ENCODE data around the gene CAPRIN2.

CAPRIN2 gene

GRCh38 chr12:30782316-30783173 is 27.8 kb upstream of the CAPRIN2 start:
- TF ChIP-seq, protein P1, sequence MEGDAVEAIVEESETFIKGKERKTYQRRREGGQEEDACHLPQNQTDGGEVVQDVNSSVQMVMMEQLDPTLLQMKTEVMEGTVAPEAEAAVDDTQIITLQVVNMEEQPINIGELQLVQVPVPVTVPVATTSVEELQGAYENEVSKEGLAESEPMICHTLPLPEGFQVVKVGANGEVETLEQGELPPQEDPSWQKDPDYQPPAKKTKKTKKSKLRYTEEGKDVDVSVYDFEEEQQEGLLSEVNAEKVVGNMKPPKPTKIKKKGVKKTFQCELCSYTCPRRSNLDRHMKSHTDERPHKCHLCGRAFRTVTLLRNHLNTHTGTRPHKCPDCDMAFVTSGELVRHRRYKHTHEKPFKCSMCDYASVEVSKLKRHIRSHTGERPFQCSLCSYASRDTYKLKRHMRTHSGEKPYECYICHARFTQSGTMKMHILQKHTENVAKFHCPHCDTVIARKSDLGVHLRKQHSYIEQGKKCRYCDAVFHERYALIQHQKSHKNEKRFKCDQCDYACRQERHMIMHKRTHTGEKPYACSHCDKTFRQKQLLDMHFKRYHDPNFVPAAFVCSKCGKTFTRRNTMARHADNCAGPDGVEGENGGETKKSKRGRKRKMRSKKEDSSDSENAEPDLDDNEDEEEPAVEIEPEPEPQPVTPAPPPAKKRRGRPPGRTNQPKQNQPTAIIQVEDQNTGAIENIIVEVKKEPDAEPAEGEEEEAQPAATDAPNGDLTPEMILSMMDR (IDR thresholded peaks at IDR 0.05; ENCODE audit: insufficient read depth, low read depth, low read length, missing control alignments): no peak
- DNase-seq (ENCODE audit: low read depth): no peak

GRCh38 chr12:30779578-30779977 is 24.8 kb upstream of the CAPRIN2 start:
- TF ChIP-seq, protein P1 (IDR thresholded peaks at IDR 0.05; ENCODE audit: insufficient read depth, low read depth, low read length, missing control alignments): no peak
- no peak for DNase-seq (ENCODE audit: low read depth)
- H3K4me3 ChIP-seq (ENCODE audit: low read length): no peak overlapping the region

More at GRCh38 chr12:30782316-30783173, 27.8 kb upstream of the CAPRIN2 start:
- no peak overlapping the region for H3K4me3 ChIP-seq (ENCODE audit: low read length)

DNA sequence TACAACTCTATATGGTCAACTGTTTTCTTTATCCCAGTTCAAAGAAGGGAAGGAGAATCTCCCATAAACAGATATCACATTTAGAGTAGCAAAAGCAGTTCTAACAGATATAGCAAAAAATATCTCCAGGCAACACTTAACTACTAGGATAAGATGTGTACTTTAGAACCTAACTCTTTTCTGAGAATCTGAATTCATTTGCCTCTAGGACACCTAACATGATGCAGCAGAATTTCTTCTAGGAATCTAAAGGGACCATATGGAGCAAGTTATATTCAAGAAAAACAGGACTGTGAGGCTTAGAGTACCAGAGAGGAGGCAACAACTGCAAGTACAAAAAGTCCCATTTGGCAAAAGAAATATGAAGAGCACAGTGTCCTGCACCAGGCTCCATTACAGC is 24.4 kb upstream of the CAPRIN2 start:
- DNase-seq (ENCODE audit: low read depth): no peak
- TF ChIP-seq, protein P1 (IDR thresholded peaks at IDR 0.05; ENCODE audit: insufficient read depth, low read depth, low read length, missing control alignments): no peak
- H3K4me3 ChIP-seq (ENCODE audit: low read length): no peak overlapping the region

DNA sequence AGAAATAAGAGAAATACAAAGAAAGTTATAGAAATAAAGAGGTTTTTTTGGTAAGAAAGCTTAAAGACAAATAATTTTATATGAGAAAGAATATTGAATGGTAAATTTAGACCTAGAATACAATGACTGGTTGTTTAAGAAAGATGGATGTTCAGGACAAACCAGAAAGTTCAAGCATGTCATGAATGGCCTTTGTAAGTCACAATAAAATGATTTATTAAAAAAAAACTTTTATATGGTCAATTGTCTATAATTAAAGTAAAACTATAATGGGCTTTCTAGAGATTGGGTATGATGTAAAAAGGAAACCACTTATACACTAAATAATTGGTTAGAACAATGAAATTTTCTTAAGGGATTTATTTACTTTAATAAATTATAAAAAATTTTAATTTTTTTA is 19.8 kb upstream of the CAPRIN2 start:
- TF ChIP-seq, protein P1 (IDR thresholded peaks at IDR 0.05; ENCODE audit: insufficient read depth, low read depth, low read length, missing control alignments): no peak
- no peak overlapping the region for H3K4me3 ChIP-seq (ENCODE audit: low read length)
- no peak for DNase-seq (ENCODE audit: low read depth)

GRCh38 chr12:30769802-30770201 is 15.1 kb upstream of the CAPRIN2 start:
- TF ChIP-seq, protein P1 (IDR thresholded peaks at IDR 0.05; ENCODE audit: insufficient read depth, low read depth, low read length, missing control alignments): no peak
- peak; percentile 58 for DNase-seq (ENCODE audit: low read depth)

GRCh38 chr12:30764251-30764650 is 9.5 kb upstream of the CAPRIN2 start:
- TF ChIP-seq, protein P1 (IDR thresholded peaks at IDR 0.05; ENCODE audit: insufficient read depth, low read depth, low read length, missing control alignments): no peak
- H3K4me3 ChIP-seq (ENCODE audit: low read length): no peak overlapping the region
- DNase-seq (ENCODE audit: low read depth): peak; percentile 16

More at GRCh38 chr12:30769802-30770201, 15.1 kb upstream of the CAPRIN2 start:
- no peak overlapping the region for H3K4me3 ChIP-seq (ENCODE audit: low read length)
